ENCODE results near the gene GSG1L2.

Gene GSG1L2

GRCh38 chr17:9825641-9826150 lies 3.8 kb upstream of the GSG1L2 start, which contains the start of gene GLP2R:
Gene GLP2R (plus strand): TSS chr17:9825924. CDS start chr17:9826064, 140 bp downstream.
- DNase-seq (ENCODE audit: low spot score) (no peak), FAIRE-seq (no peak)

DNA sequence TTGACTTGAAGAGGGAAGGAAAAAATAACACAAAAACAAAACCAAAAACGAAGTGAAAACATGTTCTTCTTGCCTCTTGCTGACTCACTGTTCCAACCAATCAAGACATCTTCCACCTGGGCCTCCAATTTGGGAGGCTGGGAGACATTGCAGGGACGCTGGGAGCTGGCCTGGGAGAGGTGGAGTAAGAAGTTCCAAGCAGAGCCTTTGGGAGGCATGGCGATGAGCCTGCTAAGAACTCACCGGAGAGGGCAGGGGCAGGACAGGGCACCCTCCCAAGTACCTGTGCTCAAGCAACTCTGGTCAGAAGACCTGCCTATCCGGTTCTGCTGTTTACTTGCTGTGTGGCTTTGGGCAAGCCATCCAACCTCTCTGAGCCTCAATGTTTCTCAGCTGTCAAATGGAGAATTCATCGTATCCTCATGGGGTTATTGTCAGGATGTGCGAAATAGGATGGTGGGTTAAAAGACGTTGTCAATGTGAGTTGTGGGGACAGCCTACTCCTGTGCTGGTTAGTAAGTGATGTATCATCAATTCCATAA lies 3.0 kb upstream of the GSG1L2 start:
- FAIRE-seq (no peak), DNase-seq (ENCODE audit: low spot score) (no peak)

GRCh38 chr17:9824094-9824493 lies 2.2 kb upstream of the GSG1L2 start:
- no peak for DNase-seq (ENCODE audit: low spot score)
- no peak for FAIRE-seq

GRCh38 chr17:9820448-9820847 lies 1.4 kb downstream of the GSG1L2 start:
- FAIRE-seq (no peak), DNase-seq (ENCODE audit: low spot score) (no peak)

DNA sequence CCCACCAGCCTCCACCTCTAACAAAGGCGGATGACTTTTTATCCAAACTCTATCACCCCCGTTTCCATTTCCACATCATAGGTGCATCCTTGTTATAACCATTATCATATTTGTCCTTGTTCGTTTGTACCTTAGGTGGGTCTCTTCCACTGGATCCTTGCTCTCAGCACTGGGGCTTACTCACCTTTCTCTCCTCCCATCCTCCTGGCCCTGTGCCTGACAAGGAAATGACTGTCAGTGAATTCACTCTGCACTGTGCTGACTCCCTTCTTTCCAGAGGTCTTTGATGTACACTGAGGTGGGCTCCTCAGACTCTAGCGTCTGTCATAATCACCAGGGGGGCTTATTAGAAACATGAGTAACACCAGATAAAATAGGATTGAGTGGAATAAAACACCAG lies 3.1 kb downstream of the GSG1L2 start:
- DNase-seq (ENCODE audit: low spot score) (no peak), FAIRE-seq (no peak)

GRCh38 chr17:9817086-9817485 lies 4.8 kb downstream of the GSG1L2 start:
- no peak for FAIRE-seq
- DNase-seq (ENCODE audit: low spot score) = peak; percentile 26

- DNase-seq (ENCODE audit: low spot score) (no peak), FAIRE-seq (no peak)
These were observed 5.4 kb downstream of the GSG1L2 start for GRCh38 chr17:9816472-9816871.

GRCh38 chr17:9814337-9814945 lies 7.4 kb downstream of the GSG1L2 start:
- no peak for DNase-seq (ENCODE audit: low spot score)
- no peak for FAIRE-seq

GRCh38 chr17:9813166-9813565 lies 8.7 kb downstream of the GSG1L2 start:
- DNase-seq (ENCODE audit: low spot score) (no peak), FAIRE-seq (no peak)

DNA sequence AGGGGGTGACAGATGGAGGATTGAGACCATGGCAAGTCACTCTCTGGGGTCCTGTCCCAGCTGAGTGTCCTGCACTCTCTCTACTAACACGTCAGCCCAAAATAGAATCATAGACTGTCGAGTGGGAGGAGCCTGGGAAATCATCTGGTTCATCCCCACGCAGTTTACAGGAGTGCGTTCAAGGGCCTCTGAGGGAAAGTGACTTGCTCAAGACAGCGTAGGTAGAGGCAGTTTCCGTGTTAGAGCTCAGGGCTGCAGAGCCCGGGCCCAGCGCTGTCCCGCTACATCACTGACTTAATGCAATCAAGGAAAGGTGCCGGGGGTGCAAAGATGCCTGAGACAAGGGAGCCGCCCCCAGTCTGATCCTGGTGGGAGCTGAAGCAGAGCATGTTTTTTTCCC lies 10.3 kb downstream of the GSG1L2 start:
- DNase-seq (ENCODE audit: low spot score) (no peak), FAIRE-seq (no peak)

- peak; percentile 29 for DNase-seq (ENCODE audit: low spot score)
- no peak for FAIRE-seq
These were observed 10.8 kb downstream of the GSG1L2 start for GRCh38 chr17:9811086-9811485.

DNA sequence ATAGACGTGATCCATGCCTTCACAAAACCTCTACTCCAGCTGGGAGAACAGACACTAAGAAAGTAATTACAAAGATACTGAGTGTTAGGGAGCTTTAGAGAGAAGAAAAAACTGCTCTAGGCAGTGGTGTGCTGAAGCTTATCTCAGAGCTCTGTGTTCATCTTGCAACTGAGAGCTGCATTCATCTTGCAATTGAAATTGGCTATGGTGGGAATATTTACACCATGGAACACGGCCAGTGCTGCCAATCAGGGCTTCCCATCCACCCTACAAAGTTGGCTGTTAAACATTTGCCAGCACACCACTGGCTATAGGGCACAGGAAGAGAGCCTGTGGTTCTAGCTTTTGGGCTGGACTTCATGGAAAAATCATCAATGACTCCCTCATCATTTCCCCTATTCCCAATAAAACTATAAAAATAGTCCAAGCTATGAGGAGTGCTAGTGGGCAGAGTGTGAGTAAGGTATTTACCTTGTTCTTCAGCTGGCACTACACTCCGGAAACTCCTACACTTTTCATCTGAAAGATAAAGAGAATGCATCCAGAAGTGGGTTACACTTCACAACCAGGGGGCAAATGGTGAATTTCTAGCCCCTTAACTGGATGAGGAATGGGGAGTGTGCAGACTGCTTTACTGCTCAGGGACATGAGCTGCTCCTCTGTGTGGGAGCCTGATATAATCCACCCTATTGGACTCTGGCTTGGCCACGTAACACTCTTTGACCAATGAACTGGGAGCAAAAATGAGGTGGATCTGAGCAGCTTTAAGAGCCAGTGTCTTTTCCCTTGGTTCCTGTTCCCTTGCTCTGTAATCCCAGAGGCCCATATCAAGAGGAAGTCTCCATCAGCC lies 11.6 kb downstream of the GSG1L2 start:
- FAIRE-seq (no peak), DNase-seq (ENCODE audit: low spot score) (no peak)

- no peak for DNase-seq (ENCODE audit: low spot score)
- FAIRE-seq = no peak
These were observed 12.5 kb downstream of the GSG1L2 start for GRCh38 chr17:9809409-9809808.

DNA sequence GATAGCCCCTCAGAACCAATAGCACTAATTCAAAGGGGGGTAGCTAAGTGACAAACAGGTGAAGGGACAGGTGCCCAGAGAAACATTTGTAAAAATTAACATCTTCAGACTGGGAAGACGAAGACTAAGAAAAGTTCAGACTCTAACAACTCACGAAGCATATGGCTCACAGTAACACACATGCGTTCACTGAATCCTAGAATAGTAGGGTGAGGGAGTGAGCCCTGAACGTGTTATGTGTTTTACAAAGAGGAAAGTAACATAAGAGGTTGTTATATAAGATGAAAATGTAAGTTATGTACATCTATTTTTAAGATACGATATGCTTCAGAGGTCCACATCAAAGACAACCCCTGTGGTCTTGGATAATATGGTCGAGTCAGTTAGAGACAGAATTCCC lies 15.2 kb downstream of the GSG1L2 start:
- DNase-seq (ENCODE audit: low spot score) = no peak
- no peak for FAIRE-seq

DNA sequence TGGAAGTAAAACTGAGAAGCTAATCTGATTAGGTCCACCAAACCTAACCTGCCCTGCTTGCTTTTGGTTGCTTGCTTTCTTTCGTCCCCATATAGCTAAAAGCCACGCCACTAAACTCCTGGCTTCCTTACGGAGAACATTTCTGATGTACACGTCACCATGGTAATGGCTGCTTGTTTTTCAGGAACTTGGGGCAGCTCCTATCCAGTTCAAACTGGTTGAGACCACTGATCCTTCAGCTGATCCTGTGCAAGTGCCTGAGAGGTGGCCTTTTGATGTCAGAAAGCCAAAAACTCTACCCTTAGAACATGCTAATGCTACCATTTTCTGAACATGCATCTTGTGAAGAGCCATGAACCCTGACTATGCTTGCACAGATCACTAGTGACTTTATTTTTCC lies 16.1 kb downstream of the GSG1L2 start:
- FAIRE-seq = no peak
- no peak for DNase-seq (ENCODE audit: low spot score)

DNA sequence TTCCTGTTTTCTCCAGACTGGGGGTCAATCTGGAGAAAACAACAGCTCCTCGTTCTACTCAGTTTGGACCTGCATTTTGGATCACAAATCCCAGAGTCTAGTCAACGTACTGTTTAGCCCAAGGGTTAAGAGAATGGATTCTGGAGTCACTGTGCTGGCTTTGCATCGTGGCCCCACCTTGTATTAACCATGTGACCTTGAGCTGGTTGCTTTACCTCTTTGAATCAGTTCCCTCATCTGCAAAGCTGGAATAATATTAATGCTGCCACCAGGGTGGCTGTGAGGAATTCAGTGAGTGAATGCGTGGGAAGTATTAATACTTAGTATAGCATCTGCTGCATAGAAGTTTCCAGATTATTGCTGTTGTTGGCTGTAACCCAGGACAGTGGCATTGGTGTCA lies 19.2 kb downstream of the GSG1L2 start:
- DNase-seq (ENCODE audit: low spot score) (peak; percentile 17), FAIRE-seq (no peak)

- DNase-seq (ENCODE audit: low spot score) = peak; percentile 49
- FAIRE-seq = no peak
These were observed 19.6 kb downstream of the GSG1L2 start for GRCh38 chr17:9802294-9802693.

- no peak for DNase-seq (ENCODE audit: low spot score)
- FAIRE-seq = no peak
These were observed 20.4 kb downstream of the GSG1L2 start for GRCh38 chr17:9801505-9801904.

- FAIRE-seq (no peak), DNase-seq (ENCODE audit: low spot score) (no peak)
These were observed 23.2 kb downstream of the GSG1L2 start for GRCh38 chr17:9798724-9799123.

GRCh38 chr17:9798008-9798407 lies 23.9 kb downstream of the GSG1L2 start:
- DNase-seq (ENCODE audit: low spot score) = no peak
- no peak for FAIRE-seq

DNA sequence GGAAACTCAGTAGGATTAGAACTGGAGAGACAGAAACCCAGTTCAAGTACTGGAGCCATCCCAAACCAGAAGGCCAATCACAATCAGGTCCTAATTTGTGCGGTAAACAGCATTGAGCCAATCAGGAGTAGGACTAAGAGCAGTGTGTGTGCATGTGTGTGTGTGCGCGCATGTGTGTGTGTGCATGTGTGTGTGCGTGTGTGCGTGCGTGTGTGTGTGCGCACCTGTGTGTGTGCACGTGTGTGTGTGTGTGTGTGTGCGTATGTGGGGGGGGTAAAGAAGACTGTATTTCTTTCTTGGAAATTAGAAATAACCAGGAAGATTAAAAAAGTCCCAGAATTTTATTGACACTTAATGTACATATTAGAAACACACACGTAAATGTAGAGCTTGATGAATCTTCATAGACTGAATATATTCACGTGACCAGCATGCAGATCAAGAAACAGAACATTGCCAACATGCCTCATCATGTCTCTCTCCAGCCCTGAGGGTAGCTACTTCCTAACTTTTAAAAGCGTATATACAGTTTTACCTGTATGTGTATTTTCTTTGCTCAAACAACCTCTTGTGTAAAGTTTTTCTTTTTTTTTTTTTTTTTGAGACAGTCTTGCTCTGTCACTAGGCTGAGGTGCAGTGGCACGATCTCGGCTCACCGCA lies 29.6 kb downstream of the GSG1L2 start:
- DNase-seq (ENCODE audit: low spot score) = no peak
- no peak for FAIRE-seq

Measured in urothelium cell line (cell line).